SK-N-SH (cell line): Measurements from ENCODE around the gene JPH2. TPM values are rescaled to one million over a fixed set of nuclear protein-coding genes. Genes with fewer than 3 reads are reported as not detected.

ENCODE experiments used
- CTCF ChIA-PET: fragments of 300-600, 350-600 bp; formaldehyde crosslinking; extraction: SDS; loops from one replicate; lab custom pipeline; 2021; lab: Yijun Ruan, JAX
- POLR2A ChIA-PET: fragments of 350-600 bp; sonication (Branson Sonifier 250); formaldehyde crosslinking; extraction: SDS; loops from one replicate; lab custom pipeline; 2020; ENCODE audit warnings: antibody characterized with exemption, inconsistent platforms; lab: Yijun Ruan, JAX
- DNase-seq: peaks from one replicate; pipeline ENCODE4 v3.0.0; 2012
- H2AFZ ChIP-seq: fragments of 200-600 bp; sonication (generic); 2 replicates; pipeline ENCODE4 v1.8.1; 2016; ENCODE audit warnings: antibody characterized with exemption, mild to moderate bottlenecking, low read depth
- H3F3A ChIP-seq: fragments of 200-600 bp; sonication (generic); replicated peaks from 2 replicates; pipeline ENCODE3; 2016; ENCODE audit warnings: antibody characterized with exemption, mild to moderate bottlenecking; ENCODE audit not compliant: insufficient read depth
- H3K27ac ChIP-seq, 2 experiments: fragments of 200-500 bp in 1 of 2; fragments of 200-600 bp in 1 of 2; sonication (Bioruptor generic) in 1 of 2; sonication (generic), shearing (Covaris generic) in 1 of 2; 2 replicates each; pipeline versions ENCODE4 v1.5.1 to v1.6.1; 2014 to 2016; ENCODE audit warnings: low read depth in 2 of 2, inconsistent platforms in 1 of 2, low read length in 1 of 2, mild to moderate bottlenecking in 1 of 2, mixed read lengths in 1 of 2
- H3K27me3 ChIP-seq: fragments of 200-600 bp; sonication (generic), shearing (Covaris generic); 2 replicates; pipeline ENCODE4 v1.6.1; 2016; ENCODE audit warnings: mixed run types; ENCODE audit not compliant: insufficient read depth
- H3K36me3 ChIP-seq, 2 experiments: fragments of 200-500 bp in 1 of 2; fragments of 200-600 bp in 1 of 2; sonication (Bioruptor generic) in 1 of 2; sonication (generic) in 1 of 2; replicated peaks in 1 of 2; 2 replicates each; pipeline versions ENCODE3 to v1.5.1; 2014 to 2016; ENCODE audit warnings: low read length in 1 of 2, mild to moderate bottlenecking in 1 of 2; ENCODE audit not compliant: insufficient read depth in 2 of 2, control insufficient read depth in 1 of 2
- H3K4me1 ChIP-seq, 2 experiments: fragments of 200-500 bp in 1 of 2; fragments of 200-600 bp in 1 of 2; sonication (Bioruptor generic) in 1 of 2; sonication (generic), shearing (Covaris generic) in 1 of 2; 2 replicates each; pipeline versions ENCODE4 v1.5.1 to v1.6.1; 2014 to 2016; ENCODE audit warnings: low read depth in 1 of 2, low read length in 1 of 2, mixed run types in 1 of 2; ENCODE audit not compliant: insufficient read depth in 2 of 2, control insufficient read depth in 1 of 2
- H3K4me2 ChIP-seq: fragments of 200-600 bp; sonication (generic), shearing (Covaris generic); 2 replicates; pipeline ENCODE4 v1.6.1; 2017; ENCODE audit warnings: mixed run types
- H3K4me3 ChIP-seq, 2 experiments: fragments of 200-500 bp in 1 of 2; fragments of 200-600 bp in 1 of 2; sonication (Bioruptor generic) in 1 of 2; sonication (generic), shearing (Covaris generic) in 1 of 2; 2 replicates each; pipeline versions ENCODE4 v1.5.1 to v1.8.1; 2014 to 2016; ENCODE audit warnings: low read depth in 2 of 2, inconsistent platforms in 1 of 2, low read length in 1 of 2, mild to moderate bottlenecking in 1 of 2, mixed read lengths in 1 of 2, moderate library complexity in 1 of 2
- H3K79me2 ChIP-seq: fragments of 200-600 bp; sonication (generic); 2 replicates; pipeline ENCODE4 v1.8.1; 2017; ENCODE audit warnings: mild to moderate bottlenecking; ENCODE audit not compliant: insufficient read depth
- H3K9ac ChIP-seq: fragments of 200-600 bp; sonication (generic); 2 replicates; pipeline ENCODE4 v1.6.1; 2017; ENCODE audit warnings: mixed run types
- H3K9me2 ChIP-seq: fragments of 200-600 bp; sonication (generic); 2 replicates; pipeline ENCODE4 v1.6.1; 2017; ENCODE audit warnings: mixed run types
- H3K9me3 ChIP-seq: fragments of 200-600 bp; sonication (generic); 2 replicates; pipeline ENCODE4 v1.6.1; 2017; ENCODE audit warnings: mixed run types, mild to moderate bottlenecking, moderate library complexity
- H4K20me1 ChIP-seq: fragments of 200-600 bp; sonication (generic); 2 replicates; pipeline ENCODE4 v1.6.1; 2017; ENCODE audit warnings: mild to moderate bottlenecking, mixed run types; ENCODE audit not compliant: insufficient read depth
- EP300 ChIP-seq, 2 experiments: IDR thresholded peaks; 2 replicates each; pipeline versions ENCODE4 v1.4.0 to v1.6.1; 2012; ENCODE audit warnings: borderline replicate concordance in 1 of 2, low read depth in 1 of 2, low read length in 1 of 2
- FOSL2 ChIP-seq: IDR thresholded peaks from 2 replicates; pipeline ENCODE4 v1.4.0; 2012; ENCODE audit warnings: low read depth, mild to moderate bottlenecking, moderate library complexity, borderline replicate concordance
- GATA2 ChIP-seq: sonication (generic); formaldehyde crosslinking; IDR thresholded peaks from 2 replicates; pipeline ENCODE4 v1.5.0; 2020; ENCODE audit warnings: mild to moderate bottlenecking, missing genetic modification reagents
- JUND ChIP-seq: IDR thresholded peaks from 2 replicates; pipeline ENCODE4 v1.4.0; 2012
- NRF1 ChIP-seq: IDR thresholded peaks from 2 replicates; pipeline ENCODE4 v1.6.1; 2012; ENCODE audit warnings: low read depth, mild to moderate bottlenecking, low read length
- POLR2AphosphoS5 ChIP-seq: IDR thresholded peaks from 2 replicates; pipeline ENCODE4 v1.6.1; 2012; ENCODE audit warnings: low read depth, low read length
- RCOR1 ChIP-seq: fragments of 150-350 bp; IDR thresholded peaks from 2 replicates; pipeline ENCODE4 v1.6.1; 2017; ENCODE audit warnings: antibody characterized with exemption, low read length
- RFX5 ChIP-seq: IDR thresholded peaks from 2 replicates; pipeline ENCODE4 v1.6.1; 2012; ENCODE audit warnings: mild to moderate bottlenecking, improper control_type of control experiment, low read length
- TAF1 ChIP-seq: IDR thresholded peaks from 2 replicates; pipeline ENCODE4 v1.6.1; 2012; ENCODE audit warnings: low read depth, mild to moderate bottlenecking, low read length, moderate library complexity, borderline replicate concordance
- TCF12 ChIP-seq: IDR thresholded peaks from 2 replicates; pipeline ENCODE4 v1.4.0; 2012
- TEAD4 ChIP-seq: IDR thresholded peaks from 2 replicates; pipeline ENCODE4 v1.4.0; 2012; ENCODE audit warnings: mild to moderate bottlenecking, borderline replicate concordance; ENCODE audit not compliant: insufficient read depth
- YY1 ChIP-seq: IDR thresholded peaks from 2 replicates; pipeline ENCODE4 v1.4.0; 2012; ENCODE audit warnings: low read depth, mild to moderate bottlenecking
- WGBS: methylation state at CpG from one replicate; pipeline ENCODE4 v1.1.6; 2017; ENCODE audit warnings: low lambda C conversion rate; 5-methylcytosine and 5-hydroxymethylcytosine counted together
- polyA plus RNA-seq, 3 experiments: library from polyadenylated mRNA; depleted of rRNA; stranded (reverse); fragments of >200 nt; gene quantifications; 2 replicates each; pipeline ENCODE4 v1.2.3, GENCODE V29; 2012
- TF ChIP-seq, protein P1 (sequence below): IDR thresholded peaks from 2 replicates; pipeline ENCODE4 v1.4.0; 2012; ENCODE audit warnings: low read depth
- TF ChIP-seq, protein P2 (sequence below): fragments of 200-600 bp; sonication (generic); IDR thresholded peaks from 2 replicates; pipeline ENCODE4 v1.6.1; 2017; ENCODE audit warnings: antibody characterized with exemption, mild to moderate bottlenecking, moderate library complexity
- TF ChIP-seq, protein P3 (sequence below): fragments of 150-350 bp; IDR thresholded peaks from 2 replicates; pipeline ENCODE4 v1.6.1; 2017; ENCODE audit warnings: antibody characterized with exemption, low read length, low read depth, borderline replicate concordance
- TF ChIP-seq, protein P4 (sequence below): IDR thresholded peaks from 2 replicates; pipeline ENCODE4; 2012

Gene JPH2
- polyA plus RNA-seq, 1 of the 3 experiments (the other 2 are of a cell fraction), result 0.67 TPM

DNA sequence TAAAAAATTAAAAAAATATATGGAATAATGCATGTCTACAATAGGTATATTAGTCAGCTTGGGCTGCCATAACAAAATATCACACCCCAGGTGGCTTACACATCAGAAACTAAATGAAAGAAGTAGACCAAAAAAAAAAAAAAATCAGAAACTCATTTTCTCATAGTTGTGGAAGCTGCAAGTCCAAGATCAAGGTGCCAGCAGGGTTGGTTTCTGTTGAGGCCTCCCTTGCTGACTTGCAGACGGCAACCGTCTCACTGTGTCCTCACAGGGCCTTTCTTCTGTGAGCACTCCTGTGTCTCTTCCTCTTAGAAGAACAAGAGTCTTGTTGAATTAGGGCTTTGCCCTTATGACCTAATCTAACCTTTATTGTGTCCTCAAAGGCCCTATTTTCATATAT is 48.7 kb upstream of the JPH2 start:
- Histone ChIP-seq H3K4me3 (no peak overlapping the region), H3K9ac (no peak overlapping the region), H4K20me1 (no peaks in the 10 kb centered on the region), H3F3A (no peaks in the 10 kb centered on the region), H3K9me3 (no peaks in the 10 kb centered on the region), H3K4me2 (no peak overlapping the region), H3K79me2 (no peaks in the 10 kb centered on the region), H3K27me3 (no peaks in the 10 kb centered on the region), H3K27ac (no peak overlapping the region), H3K9me2 (no peaks in the 10 kb centered on the region), H3K4me1 (no peaks in the 10 kb centered on the region), H2AFZ (no peak overlapping the region), H3K36me3 (no peaks in the 10 kb centered on the region)
- POLR2A ChIA-PET, result interaction anchor here (1.2 kb wide), 1 partner anchor 28 kb away, joined by 3 read pairs; no protein-coding TSS in a partner anchor
- WGBS, result 89% methylated on average over 2 of the region's 2 CpGs
- DNase-seq, result no peak
- no peak for TF ChIP-seq NRF1
- no peak for TF ChIP-seq RCOR1
- TF ChIP-seq, protein P1, sequence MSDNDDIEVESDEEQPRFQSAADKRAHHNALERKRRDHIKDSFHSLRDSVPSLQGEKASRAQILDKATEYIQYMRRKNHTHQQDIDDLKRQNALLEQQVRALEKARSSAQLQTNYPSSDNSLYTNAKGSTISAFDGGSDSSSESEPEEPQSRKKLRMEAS, result no peak
- TF ChIP-seq GATA2 (CRISPR knock-in tag), result no peak
- TF ChIP-seq TAF1, result no peak
- TF ChIP-seq, protein P2, sequence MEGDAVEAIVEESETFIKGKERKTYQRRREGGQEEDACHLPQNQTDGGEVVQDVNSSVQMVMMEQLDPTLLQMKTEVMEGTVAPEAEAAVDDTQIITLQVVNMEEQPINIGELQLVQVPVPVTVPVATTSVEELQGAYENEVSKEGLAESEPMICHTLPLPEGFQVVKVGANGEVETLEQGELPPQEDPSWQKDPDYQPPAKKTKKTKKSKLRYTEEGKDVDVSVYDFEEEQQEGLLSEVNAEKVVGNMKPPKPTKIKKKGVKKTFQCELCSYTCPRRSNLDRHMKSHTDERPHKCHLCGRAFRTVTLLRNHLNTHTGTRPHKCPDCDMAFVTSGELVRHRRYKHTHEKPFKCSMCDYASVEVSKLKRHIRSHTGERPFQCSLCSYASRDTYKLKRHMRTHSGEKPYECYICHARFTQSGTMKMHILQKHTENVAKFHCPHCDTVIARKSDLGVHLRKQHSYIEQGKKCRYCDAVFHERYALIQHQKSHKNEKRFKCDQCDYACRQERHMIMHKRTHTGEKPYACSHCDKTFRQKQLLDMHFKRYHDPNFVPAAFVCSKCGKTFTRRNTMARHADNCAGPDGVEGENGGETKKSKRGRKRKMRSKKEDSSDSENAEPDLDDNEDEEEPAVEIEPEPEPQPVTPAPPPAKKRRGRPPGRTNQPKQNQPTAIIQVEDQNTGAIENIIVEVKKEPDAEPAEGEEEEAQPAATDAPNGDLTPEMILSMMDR, result no peak
- no peak for TF ChIP-seq YY1
- TF ChIP-seq EP300 (IDR thresholded peaks at IDR 0.05; ENCODE audit: borderline replicate concordance in 1 of 2, low read depth in 1 of 2, low read length in 1 of 2), result no peak
- no peak for TF ChIP-seq FOSL2
- CTCF ChIA-PET, result interaction anchor here (0.9 to 1.6 kb wide), 3 partner anchors 11 to 20 kb away, joined by 3 to 5 read pairs (median 4); partner anchors contain the start of gene GDAP1L1

DNA sequence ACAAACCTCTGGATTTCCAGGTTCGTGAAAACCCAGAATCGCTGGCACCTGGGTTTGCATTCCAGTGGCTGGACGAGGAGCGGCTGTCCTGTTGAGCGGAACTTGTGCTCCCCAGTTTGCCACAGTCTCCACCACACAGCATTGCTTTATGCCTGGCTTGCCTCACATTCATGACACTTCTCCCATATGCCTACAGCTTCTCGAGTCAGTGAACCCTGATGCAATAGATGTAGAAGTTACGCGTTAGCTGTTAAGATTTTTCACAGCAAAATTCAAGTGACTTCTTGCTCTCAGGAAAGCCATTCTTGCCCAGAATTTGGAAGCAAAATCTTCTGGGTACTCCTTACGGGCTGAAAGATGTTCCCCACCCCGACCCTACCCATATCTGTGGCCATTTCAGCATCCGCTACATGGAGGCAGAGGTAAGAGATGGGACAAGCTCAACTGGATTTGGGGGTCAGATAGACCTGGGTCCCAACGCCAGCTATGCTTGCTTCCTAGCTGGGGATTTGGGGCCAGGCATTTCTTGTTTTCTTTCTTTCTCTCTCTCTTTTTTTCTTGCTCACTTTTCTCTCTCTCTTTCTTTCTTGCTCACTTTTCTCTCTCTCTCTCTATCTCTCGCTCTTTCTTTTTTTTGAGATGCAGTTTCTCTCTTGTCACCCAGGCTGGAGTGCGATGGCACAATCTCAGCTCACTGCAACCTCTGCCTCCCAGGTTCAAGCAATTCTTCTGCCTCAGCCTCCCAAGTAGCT is 47.8 kb upstream of the JPH2 start:
- 69% methylated on average over 14 of the region's 14 CpGs for WGBS
- Histone ChIP-seq H4K20me1 (no peaks in the 10 kb centered on the region), H2AFZ (no peak overlapping the region), H3K4me2 (no peak overlapping the region), H3F3A (no peaks in the 10 kb centered on the region), H3K4me1 (no peaks in the 10 kb centered on the region), H3K79me2 (no peaks in the 10 kb centered on the region), H3K9me2 (no peaks in the 10 kb centered on the region), H3K9ac (no peak overlapping the region), H3K9me3 (no peaks in the 10 kb centered on the region), H3K4me3 (no peak overlapping the region), H3K27ac (no peak overlapping the region), H3K36me3 (no peaks in the 10 kb centered on the region), H3K27me3 (no peaks in the 10 kb centered on the region)
- ChIA-PET POLR2A (interaction anchor here (1.2 kb wide), 1 partner anchor 29 kb away, joined by 3 read pairs; no protein-coding TSS in a partner anchor), CTCF (interaction anchor here (0.9 to 3.4 kb wide), 4 partner anchors 10 to 77 kb away, joined by 3 to 17 read pairs (median 6); partner anchors contain the start of gene FITM2)
- no peak for DNase-seq
- TF ChIP-seq JUND (no peak), RCOR1 (no peak), TAF1 (no peak), TEAD4 (no peak), RFX5 (no peak), TCF12 (no peak), POLR2AphosphoS5 (no peak)
- TF ChIP-seq, protein P3, sequence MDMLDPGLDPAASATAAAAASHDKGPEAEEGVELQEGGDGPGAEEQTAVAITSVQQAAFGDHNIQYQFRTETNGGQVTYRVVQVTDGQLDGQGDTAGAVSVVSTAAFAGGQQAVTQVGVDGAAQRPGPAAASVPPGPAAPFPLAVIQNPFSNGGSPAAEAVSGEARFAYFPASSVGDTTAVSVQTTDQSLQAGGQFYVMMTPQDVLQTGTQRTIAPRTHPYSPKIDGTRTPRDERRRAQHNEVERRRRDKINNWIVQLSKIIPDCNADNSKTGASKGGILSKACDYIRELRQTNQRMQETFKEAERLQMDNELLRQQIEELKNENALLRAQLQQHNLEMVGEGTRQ, result no peak
- TF ChIP-seq, protein P1, result no peak
- TF ChIP-seq, protein P4, sequence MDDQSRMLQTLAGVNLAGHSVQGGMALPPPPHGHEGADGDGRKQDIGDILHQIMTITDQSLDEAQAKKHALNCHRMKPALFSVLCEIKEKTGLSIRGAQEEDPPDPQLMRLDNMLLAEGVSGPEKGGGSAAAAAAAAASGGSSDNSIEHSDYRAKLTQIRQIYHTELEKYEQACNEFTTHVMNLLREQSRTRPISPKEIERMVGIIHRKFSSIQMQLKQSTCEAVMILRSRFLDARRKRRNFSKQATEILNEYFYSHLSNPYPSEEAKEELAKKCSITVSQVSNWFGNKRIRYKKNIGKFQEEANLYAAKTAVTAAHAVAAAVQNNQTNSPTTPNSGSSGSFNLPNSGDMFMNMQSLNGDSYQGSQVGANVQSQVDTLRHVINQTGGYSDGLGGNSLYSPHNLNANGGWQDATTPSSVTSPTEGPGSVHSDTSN, result no peak
